NCI-H2196 (cell line): ENCODE data around the gene SCNN1B.

Experiments used
- DNase-seq: peaks from one replicate; lab custom pipeline; 2025; ENCODE audit not compliant: unreplicated experiment; lab: John Stamatoyannopoulos, UW

SCNN1B gene

DNA sequence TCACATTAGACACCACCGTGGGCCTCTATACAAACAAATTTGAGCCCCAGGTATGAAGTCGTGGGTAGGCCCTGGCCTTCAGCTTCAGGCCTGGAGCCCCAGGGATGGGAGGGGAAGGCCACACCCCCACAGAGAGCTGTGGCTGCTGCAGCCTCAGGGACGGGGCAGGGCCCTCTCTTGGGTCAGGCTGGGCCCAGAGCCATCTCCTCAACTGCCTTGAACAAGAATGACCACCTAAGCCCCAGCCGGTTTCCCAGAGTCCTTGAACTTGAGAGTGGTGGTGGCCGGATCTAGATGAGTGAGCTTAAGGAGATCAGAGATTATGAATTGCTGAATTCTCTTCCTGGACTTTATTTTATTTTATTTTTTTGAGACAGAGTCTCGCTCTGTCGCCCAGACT is 18.6 kb downstream of the SCNN1B start:
- DNase-seq = no peak

DNA sequence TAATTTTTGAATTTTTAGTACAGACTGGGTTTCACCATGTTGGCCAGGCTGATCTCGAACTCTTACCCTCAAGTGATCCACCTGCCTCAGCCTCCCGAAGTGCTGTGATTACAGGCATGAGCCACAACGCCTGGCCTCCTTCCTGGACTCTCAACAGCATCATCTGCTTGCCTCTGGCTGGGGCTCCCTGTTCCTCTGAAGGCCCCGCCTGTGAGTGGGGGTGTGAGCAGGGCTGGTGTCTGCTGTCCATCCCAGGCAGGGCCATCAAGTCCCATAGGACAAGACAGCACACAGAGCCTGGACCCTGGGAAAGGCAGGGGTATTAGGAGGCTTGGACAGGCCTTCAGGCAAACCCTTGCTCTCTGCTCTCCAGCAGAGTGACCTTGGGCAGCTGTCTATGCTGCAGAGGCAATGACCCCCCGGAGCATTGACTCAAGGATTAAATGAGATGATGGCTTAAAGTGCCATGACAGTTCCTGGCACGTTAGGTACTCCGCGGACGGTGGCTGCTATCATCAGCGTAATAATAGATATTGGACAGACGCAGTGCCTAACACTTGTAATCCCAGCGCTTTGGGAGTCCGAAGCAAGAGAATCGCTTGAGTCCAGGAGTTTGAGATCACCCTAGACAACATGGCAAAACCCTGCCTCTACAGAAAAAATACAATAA is 19.2 kb downstream of the SCNN1B start:
- DNase-seq = no peak

DNA sequence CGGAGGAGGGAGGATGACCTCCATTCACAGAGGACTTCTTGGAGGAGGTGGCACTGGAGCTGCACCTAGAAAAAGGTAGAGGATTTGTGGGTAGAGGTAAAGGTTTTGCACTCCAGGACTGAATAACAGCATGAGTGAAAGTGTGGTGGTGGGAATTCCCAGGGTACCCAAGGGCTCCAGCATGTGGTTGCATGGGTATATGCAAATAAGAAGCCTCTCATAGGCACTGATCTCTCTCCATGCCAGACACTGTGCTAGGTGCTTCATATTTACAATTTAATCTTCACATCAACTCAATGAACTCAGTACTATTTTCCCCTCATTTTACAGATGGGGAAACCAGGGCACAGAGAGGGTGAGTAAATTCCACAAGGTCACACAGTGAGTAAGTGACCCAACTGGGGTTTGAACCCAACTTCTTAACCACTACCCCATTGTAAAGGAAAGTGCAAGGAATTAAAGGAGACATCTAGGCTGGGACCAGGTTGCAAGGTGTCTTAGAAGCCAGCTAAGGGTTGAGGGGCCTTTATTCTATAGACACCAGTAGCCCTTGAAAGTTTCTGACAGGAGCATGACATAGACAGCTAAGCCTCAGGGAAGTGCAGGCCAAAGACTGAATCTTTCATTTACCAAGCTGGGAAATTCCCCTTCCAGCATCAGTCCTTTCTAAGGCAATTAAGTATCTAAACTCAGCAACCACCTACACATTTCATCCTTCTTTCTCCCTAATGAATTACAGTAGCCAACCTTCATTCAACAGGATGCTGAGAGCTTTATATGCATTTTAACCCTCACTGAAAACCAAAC is 21.3 kb downstream of the SCNN1B start:
- no peak for DNase-seq

DNA sequence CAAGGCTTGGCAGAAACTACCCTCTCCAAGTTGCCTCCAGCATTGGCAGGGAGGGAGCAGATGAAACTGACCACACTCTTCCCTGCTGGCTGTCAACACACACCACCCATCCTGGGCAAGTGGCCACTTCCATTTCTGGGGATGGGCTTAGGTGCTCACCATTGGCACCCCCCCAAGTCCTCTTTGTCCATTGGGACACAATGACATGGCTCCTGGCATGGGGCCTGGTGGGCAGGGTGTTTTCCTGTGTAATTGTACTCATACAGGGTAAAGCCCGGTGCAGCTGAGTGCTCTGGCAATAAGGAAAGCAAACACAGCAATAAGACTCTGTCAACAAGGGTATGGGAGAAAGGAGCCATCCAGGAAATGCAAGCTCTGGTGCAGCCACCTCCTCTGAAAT is 22.6 kb downstream of the SCNN1B start:
- peak; percentile 98 for DNase-seq

DNA sequence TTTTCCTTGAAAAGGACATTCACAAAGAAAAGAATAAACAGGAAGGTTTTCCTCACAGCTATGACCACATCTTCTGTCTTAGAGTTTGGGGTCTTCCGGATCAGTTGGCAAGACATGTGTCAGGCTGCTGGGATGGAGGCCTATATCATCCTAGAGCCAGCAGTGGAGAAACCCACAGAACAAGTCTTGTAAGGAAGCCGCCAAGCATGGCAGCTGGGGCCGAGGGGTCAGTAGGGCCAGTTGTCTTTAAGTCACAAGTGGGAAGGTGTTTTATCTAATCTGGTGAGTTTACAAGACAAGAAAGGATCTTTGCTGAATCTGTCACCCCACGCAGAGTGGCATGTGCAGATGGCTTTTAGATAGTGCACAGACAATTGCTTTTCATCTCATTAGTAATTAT is 25.7 kb downstream of the SCNN1B start:
- DNase-seq = no peak

DNA sequence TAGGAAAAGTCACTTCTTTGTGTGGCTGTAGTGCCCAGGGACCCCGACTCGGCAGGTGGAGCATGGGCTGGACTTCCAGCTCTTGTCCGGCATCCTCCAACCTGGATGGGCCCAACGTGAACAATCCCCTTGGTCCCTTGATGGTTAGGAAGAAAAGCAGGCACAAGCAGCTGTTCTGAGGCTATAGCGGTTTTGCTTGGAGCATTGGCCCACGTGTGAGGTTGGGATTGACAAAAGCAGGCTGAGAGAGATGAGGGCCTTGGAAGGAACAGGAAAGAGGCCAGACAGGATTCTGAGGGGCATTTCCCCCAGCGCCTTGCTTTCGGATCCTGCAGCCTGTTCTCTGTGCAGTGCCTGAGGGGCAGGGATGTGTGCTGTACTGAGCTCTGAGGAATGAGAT is 28.1 kb downstream of the SCNN1B start:
- DNase-seq = no peak

DNA sequence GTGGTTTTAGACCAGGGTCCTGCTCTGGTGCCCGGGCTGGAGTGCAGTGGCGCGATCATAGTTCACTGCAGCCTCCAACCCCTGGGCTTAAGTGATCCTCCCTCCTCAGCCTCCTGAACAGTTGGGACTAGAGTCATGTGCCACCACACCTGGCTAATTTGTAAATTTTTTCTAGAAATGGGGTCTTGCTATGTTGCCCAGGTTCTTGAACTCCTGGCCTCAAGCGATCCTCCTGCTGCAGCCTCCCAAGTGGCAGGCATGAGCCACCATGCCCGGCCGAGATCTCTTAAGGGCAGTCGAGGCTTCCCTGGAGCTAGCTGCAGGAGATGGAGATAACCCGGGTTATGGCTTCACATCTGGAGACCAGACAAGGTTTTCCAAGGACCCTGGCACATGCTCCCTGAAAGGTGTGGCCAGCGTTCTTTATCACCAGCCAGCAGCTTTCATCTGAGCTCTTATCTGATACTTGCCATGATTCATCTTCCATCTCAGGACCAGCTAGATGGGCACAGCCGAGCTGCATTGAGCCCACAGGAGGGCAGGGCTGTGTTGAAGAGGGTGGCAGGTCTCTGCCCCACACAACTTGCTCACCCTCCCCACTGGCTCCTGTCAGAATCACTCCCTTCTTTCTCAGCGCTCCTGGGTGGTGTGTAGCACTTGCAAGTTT is 28.6 kb downstream of the SCNN1B start:
- no peak for DNase-seq

DNA sequence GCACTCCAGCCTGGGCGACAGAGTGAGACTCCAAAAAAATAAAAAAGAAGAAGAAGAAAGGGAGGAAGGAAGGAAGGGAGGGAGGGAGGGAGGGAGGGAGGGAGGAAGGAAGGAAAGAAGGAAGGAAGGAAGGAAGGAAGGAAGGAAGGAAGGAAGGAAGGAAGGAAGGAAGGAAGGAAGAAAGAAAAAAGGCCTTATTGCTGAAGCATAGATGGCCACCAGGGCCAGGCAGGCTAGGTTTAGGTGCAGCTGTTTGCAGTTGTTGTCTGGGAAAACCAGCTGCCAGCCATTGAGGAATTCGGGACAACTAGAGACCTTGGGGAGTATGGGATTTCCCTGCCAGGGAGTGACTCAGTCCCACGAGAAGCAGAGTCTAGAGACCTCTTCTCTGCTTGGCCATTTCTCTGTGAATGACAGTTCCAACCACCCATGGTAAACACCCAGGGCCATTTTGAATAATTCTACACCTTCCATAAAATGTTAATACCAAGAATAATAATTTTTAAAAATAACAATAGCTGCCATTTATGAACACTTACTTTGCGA is 31.0 kb downstream of the SCNN1B start:
- DNase-seq = no peak

DNA sequence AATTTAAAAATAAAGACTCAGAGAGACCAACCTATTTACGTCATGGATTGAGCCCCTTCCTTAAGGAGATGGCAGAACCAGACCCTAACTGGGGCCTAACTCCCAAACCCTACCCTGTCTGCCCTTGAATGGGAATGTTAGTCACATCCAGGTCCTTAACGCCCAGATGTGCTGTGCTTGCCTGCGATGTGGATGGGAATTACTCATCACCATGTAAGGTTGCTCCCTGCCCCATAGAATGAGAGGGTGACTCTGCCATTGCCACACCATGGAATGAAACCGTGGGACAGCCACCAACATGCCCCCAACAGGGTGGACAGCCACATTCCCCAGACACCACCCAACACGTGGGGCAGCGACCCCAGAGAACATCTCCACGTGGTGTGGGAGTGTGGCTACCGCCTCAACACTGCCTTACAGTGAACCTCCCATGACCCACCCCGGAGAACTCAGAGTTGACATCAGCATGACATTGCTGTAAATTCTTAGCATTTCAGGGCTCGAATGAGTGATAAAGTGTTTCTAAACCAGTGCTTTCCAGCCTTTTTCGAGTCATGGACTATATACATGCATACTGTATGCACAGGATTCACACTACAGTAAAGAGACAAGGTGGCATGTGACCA is 31.8 kb downstream of the SCNN1B start:
- no peak for DNase-seq

DNA sequence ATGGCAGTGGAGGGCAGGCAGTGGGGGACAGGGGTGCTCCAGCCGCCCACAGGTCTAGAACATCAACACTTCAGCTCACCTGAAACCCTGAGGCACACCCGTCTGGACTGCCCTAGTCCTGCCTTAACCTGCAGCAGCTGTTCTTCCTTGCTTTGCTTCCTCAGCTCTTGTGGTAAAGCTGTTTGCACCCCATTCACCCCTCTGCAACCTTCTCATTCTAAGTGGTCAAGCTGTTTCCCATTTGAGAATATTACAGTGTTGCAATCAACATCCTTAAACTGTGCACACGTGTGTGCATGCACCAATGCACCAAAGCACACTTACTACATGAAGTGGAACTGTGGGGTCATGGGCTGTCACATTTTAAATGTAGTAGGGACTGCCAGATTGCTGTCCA is 32.4 kb downstream of the SCNN1B start:
- no peak for DNase-seq

DNA sequence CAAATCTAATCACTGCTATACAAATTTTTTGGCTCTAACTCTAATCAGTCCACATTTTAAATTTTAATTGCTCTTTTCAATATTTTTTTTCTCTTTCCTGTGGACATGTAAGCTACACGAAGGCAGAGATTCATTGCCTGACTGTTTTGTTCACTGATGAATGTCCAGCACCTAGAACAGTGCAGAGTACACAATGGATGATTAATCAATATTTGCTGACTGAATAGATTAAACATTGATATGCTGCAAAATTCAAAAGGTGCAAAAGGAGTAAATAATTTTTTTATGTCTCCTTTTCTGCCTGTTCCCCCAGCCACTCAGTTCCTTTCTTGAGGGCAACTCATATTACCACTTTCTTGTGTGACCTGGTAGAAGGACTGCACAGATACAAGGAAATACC is 32.8 kb downstream of the SCNN1B start:
- no peak for DNase-seq

DNA sequence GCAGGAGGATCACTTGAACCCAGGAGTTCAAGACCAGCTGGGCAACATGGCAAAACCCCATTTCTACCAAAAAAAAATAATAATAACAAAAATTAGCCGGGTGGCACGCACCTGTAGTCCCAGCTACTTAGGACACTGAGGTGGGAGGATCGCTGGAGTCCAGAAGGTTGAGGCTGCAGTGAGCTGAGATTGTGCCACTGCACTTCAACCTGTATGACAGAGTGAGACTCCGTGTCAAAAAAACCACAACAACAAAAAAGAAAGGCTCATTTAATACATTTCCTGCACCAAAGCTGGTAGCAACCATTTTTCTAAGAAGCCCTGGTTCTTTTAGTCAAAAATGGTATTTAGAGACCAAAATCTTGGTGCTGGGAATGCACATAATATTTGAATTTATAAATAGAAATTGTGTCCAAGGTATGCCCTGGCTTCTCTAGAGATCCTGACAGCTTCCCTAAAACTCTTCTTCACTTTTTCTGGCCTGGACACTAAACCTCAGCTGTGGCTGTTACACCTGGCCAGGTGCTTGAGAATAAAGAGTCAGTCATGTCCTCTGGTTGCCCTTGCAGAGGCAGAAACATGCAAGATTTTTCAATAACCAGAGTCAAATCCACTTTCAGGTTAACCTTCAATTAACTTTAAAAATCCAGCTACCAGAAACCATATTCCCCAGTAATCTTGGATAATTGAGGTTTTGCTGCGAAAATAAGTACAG is 35.9 kb downstream of the SCNN1B start:
- DNase-seq = no peak

DNA sequence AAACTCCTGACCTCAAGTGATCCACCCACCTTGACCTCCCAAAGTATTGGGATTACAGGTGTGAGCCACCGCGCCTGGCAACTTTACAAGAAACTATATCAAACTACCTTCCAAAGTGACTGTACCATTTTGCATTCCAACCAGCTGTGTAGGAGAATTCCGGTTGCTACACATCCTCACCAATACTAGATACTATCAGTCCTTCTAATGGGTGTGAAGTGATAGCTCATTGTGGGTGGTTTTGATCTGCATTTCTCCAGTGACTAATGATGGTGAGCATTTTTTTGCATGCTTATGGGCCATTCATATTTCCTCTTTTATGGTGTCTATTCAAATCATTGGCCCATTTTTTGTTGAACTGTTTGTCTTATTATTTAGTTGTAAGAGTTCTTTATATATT is 37.7 kb downstream of the SCNN1B start:
- no peak for DNase-seq

DNA sequence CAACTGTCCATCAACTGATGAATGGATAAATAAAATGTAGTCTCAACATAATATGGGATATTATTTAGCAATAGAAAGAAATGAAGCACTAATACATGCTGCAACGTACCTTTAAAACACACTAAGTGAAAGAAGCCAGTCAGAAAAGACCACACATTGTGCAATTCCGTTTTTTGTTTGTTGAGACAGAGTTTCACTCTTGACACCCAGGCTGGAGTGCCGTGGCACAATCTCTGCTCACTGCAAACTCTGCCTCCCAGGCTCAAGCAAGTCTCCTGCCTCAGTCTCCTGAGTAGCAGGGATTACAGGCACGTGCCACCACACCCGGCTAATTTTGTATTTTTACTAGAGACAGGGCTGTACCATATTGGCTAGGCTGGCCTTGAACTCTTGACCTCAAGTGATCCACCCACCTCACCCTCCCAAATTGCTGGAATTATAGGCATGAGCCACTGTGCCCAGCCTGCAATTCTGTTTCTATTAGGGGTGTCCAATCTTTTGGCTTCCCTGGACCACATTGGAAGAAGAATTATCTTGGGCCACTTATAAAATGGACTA is 40.1 kb downstream of the SCNN1B start:
- no peak for DNase-seq

DNA sequence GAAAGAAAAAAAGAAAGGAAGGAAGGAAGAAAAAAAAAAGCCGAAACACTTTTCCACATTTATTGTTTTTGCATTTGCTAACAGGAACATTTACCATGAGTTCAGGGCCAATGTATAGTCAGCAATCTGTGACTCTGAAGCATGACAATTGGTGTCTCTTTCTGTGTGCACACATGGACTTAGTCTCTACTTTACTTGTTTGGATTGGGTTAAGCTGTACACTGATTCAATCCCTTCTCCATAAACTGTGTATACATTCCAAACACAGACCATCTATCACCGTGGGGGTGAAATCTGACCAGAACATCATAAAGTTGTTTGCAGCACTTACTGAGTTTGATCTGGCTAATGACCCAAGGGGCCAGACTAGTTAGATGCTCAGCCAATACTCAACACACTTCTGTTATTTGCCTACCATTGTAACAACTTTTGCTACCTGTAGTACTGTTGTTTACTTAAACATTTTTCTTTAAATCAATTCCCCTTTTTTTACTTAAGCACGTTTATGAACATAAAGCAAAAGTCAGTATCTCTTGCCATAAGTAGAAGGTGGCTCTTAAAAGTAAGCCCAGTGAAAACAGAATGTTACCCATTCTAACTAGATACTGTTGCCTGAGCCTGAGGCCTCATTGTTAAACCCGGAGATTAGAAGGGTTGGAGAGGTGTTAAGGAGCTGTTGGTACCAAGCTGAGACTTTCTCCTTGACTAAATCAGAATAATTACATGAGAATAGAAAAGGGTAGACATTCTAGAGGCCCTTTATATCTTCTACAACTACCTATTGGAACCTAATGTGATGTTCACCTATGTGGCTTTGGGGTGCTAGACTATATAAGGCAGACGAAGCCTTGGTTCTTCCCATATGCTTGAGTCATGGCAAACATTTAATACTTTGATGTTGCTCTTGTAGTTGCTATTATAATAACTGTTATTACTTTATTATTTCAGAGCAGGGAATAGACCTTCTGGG is 41.8 kb downstream of the SCNN1B start:
- DNase-seq = no peak

DNA sequence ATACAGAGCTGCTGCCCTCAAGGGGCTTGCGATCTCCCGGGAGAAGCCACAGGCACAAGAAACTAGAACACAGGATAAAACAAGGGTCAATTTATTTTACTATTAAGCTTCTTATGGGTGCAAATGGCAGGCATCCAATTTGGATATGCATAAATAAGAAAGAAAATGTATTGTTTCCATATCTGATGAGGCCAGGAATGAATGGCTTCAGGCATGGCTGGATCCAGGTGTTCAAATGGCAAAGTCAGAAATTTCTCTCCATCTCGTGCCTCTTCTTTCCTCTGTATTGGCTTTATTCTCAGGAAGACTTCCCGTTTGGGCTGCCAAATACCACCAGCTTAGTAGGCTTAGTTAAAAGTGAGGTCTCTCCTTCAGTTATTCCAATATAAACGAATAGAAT is 43.1 kb downstream of the SCNN1B start:
- DNase-seq = no peak

DNA sequence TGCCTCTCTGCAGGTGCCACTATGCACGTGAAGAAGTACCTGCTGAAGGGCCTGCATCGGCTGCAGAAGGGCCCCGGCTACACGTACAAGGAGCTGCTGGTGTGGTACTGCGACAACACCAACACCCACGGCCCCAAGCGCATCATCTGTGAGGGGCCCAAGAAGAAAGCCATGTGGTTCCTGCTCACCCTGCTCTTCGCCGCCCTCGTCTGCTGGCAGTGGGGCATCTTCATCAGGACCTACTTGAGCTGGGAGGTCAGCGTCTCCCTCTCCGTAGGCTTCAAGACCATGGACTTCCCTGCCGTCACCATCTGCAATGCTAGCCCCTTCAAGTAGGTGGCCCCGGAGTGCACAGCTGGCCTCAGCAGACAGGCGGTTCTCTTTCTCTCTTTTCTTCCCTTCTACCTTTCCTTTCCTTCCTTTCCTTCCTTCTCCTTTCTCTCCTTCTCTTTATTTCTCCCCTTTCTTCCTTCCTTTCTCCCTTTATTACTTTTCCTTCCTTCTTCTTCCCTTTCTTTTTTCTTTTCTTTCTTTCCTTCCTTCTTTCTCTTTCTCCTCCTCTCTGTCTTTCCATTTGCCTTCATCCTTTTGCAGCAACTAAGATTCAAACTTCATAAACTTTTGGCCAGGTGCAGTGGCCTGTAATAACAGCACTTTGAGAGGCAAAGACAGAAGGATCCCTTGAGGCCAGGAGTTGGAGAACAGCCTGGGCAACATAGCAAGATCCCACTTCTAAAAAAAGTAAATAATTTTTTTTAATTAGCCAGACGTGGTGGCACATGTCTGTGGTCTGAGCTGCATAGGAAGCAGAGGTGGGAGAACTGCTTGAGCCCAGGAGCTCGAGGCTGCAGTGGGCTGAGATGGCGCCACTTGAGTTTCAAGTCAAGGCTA is 46.7 kb downstream of the SCNN1B start:
- DNase-seq = no peak

DNA sequence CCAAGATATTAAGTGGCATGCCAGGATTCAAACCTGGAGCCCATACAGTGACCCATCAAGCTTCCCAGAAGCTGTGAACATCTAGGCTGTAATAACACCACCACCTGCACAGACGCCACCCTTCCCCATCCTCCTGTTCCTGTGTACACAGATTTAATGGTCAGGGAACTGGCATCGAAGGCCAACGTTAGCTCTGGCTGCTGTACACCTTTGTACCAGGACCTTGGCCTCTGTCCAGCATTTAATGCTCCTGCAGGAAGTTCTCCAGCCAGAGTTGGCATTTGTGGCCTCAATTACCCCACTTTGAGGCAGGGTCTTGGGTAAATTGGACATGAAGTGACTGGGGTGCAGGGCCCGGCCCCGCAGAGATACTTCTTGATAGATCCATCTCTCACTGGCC is 49.3 kb downstream of the SCNN1B start:
- DNase-seq = peak; percentile 72
